8988T (cell line): ENCODE measurements around the gene SH3RF2.
"Not testable (repeated sequence)": the region's sequence is repeated elsewhere in the genome, so short reads cannot be mapped to it uniquely, and the experiment has no call there.

Source experiments
- DNase-seq: peaks from one replicate; pipeline ENCODE4 v3.0.0; 2011

SH3RF2 gene

DNA sequence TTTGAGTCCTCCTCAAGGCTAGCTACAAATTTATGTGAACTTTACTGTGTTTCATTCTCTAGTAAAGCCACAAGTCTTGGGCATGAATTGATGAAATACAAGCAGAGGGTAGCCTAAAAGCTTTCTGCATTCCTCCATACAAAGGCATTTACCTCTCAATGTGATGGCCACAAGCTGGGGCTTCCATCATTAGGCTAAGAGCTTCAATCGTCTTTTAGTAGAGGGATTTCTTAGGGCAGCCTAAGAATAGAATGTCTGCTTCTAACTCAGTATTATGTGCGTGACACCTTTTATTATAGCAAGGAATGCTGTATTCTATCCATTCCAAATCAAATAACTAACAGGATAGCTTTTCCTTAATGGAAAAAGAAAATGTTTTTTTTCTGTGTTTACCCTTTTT is 165.3 kb downstream of the SH3RF2 start:
- no peak for DNase-seq

DNA sequence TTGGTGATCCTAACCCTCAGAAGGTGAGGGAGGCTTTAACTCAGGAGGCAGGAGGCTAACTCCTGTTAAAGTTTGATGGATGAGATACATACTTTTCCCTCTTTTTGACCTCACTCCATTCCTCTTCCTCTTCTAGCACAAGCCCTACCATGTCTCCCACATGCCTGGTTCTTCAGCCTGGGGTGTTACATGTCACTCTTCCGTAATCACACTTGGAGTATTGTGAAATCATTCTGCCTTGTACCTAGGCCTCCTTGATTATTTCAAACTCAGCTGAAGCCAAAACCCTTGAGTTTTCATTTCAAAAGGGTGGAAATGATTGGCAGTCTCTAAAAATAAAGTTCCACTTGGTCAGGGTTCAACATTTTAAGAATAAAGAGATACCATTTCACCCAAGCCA is 167.2 kb downstream of the SH3RF2 start:
- no peak for DNase-seq

- no peak for DNase-seq
These were observed 169.1 kb downstream of the SH3RF2 start, which contains the start of gene PLAC8L1 for GRCh38 chr5:146105477-146105876. TSS of gene PLAC8L1 (minus strand) at chr5:146105577. CDS start at chr5:146104311, 1,266 bp downstream.

DNA sequence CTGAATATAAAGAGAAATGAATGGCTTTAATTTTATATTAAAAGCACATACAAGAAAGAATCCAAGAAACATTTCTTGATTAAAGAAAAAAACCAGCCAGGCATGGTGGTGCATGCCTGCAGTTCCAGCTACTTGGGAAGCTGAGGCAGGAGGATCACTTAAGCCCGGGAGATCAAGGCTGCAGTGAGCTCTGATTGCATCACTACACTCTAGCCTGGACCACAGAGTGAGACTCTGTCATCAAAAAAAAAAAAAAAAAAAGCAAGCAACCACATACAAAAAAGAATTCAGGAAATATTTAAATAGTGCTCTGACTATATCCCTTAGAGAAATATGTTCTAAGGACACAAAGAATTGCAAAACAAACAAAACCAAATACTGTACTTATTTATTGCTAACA is 171.5 kb downstream of the SH3RF2 start:
- no peak for DNase-seq

- DNase-seq, result not testable (repeated sequence)
These were observed 172.5 kb downstream of the SH3RF2 start for GRCh38 chr5:146108870-146109269.

DNA sequence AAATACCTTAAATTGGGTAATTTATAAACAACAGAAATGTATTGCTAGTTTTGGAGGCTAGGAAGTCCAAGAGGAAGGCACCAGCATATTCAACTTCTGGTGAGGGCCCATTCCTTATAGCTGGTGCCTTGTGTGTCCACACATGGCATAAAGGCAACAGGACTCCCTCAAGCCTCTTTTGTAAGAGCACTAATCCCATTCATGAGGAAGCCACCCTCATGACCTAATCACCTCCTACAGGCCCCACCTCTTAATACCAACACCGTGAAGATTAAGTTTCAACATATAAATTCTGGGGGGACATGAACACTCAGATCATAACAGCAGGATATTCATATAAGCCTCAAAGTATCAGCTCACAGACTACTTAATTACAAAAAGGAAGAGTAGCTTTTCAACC is 173.0 kb downstream of the SH3RF2 start:
- no peak for DNase-seq

- DNase-seq, result no peak
These were observed 175.0 kb downstream of the SH3RF2 start for GRCh38 chr5:146111409-146111808.

DNA sequence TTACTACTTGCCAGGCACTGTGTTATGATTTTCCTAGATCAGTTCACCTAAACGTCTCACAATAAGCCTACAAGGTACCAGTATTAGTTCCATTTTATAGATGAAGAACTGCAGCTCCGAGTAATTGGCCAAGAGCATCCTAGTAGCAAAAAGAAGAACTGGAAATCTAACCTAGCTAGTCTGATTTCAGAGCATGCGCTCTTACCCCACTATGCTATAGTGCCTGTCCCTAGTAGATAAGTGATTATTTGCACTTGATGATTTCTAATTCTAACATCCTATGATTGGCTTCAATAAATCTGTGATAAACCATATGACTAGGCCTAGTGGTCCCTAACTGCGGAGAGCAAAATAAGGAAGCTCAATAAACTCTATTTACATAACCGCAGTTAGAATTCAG is 176.1 kb downstream of the SH3RF2 start:
- no peak for DNase-seq
